ENCODE data around the gene SMARCD1. TPM values are rescaled to one million over a fixed set of nuclear protein-coding genes. Genes with fewer than 3 reads are reported as not detected.
A peak's percentile ranks its signal among the peaks of the same experiment; 100 is the strongest.

SMARCD1 gene
- total RNA-seq, 6 donors from 2014 or later, result 44.6 to 76.2 (median 51.0) TPM

DNA sequence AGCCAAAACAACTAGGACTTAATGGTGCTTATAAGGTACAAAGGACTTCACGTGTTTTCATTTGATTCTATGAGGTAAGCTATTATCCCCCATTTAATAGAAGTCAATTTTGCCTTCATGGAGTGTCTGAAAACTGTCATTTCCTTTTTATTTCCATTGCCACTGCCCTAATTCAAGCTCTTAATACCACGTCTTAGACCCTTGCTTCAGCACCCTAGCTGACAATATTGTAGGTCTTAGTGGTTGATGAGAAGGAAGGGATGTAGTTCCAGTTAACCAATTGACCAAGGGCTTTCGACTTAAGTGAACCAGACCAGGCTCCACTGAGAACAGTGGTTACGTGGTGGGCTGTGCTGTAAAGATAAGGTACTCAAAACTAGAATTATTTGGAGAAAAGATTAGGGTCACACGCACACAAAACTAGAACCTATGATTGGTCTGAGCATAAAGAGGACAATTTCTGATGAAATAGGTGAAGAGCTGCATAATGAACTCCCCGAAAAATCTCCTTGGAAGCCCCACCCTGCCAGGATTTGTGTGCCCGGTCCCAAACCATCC is 37.4 kb upstream of the SMARCD1 start:
- WGBS, 2 donors, result 90 to 91% methylated on average over 7 of the region's 7 CpGs
- Histone ChIP-seq H3K27me3 (no peaks in the 10 kb centered on the region), H3K27ac (no peak overlapping the region), H3K9me3 (no peaks in the 10 kb centered on the region), H3K36me3 (no peaks in the 10 kb centered on the region), H3K4me3 (no peak overlapping the region), H3K4me1 (peaks cover 3 to 22% (median 18%) of the 10 kb centered on the region in 4 donors)
- DNase-seq (no peak), ATAC-seq (ENCODE audit: low FRiP score in 2 of 2) (no peak)
- TF ChIP-seq EP300 (IDR thresholded peaks at IDR 0.05) (no peak), POLR2AphosphoS5 (IDR thresholded peaks at IDR 0.05) (no peak), POLR2A (IDR thresholded peaks at IDR 0.05) (no peak)
- TF ChIP-seq, protein P1, sequence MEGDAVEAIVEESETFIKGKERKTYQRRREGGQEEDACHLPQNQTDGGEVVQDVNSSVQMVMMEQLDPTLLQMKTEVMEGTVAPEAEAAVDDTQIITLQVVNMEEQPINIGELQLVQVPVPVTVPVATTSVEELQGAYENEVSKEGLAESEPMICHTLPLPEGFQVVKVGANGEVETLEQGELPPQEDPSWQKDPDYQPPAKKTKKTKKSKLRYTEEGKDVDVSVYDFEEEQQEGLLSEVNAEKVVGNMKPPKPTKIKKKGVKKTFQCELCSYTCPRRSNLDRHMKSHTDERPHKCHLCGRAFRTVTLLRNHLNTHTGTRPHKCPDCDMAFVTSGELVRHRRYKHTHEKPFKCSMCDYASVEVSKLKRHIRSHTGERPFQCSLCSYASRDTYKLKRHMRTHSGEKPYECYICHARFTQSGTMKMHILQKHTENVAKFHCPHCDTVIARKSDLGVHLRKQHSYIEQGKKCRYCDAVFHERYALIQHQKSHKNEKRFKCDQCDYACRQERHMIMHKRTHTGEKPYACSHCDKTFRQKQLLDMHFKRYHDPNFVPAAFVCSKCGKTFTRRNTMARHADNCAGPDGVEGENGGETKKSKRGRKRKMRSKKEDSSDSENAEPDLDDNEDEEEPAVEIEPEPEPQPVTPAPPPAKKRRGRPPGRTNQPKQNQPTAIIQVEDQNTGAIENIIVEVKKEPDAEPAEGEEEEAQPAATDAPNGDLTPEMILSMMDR (IDR thresholded peaks at IDR 0.05), result no peak

DNA sequence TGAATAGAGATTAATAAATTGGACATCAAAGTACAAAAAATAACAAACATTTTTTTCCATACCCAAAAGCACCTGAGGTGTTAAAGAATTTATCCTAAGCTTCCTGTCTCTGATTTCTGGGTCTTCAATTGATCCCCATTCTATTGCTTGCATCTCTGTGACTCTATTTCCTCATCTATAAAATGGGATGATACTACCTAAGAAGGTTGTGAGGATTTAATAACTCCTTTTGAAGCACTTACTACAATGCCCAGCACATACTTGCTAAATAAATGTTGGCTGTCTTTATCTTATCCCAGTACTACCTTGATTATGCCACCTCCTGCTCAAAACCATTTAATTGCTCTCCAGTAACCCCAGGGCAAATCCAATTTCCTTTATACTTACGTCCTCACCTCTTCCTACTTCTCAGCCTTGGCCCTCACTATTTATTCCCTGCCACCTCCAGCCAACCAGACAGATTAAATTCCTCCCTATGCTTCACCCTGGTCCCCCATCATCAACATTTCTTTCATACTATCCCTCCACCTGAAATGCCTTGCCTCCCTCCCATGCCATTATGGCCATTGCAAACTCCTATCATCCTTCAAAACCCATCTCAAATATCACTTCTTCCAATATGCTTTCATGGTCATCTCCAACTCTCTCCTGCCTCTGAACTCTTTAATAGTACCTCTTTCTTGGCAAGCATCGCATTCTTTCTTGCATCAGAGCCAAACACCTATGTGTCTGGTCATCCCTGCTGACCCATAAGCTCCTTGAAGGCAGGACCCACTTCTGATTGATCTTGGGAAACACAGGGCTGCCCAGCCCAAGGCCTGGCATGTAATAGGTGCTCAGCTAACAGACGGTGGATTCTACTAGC is 35.7 kb upstream of the SMARCD1 start:
- Histone ChIP-seq H3K4me1 (peaks cover 3 to 22% (median 18%) of the 10 kb centered on the region in 4 donors), H3K9me3 (no peaks in the 10 kb centered on the region), H3K27ac (no peak overlapping the region), H3K36me3 (no peaks in the 10 kb centered on the region), H3K27me3 (no peaks in the 10 kb centered on the region), H3K4me3 (no peak overlapping the region)
- 68 to 85% methylated on average over 2 to 3 of the region's 3 CpGs for WGBS, 2 donors
- DNase-seq (no peak), ATAC-seq (ENCODE audit: low FRiP score in 2 of 2) (no peak)
- TF ChIP-seq POLR2AphosphoS5 (IDR thresholded peaks at IDR 0.05) (no peak), POLR2A (IDR thresholded peaks at IDR 0.05) (no peak), EP300 (IDR thresholded peaks at IDR 0.05) (no peak)
- TF ChIP-seq, protein P1 (IDR thresholded peaks at IDR 0.05), result no peak

DNA sequence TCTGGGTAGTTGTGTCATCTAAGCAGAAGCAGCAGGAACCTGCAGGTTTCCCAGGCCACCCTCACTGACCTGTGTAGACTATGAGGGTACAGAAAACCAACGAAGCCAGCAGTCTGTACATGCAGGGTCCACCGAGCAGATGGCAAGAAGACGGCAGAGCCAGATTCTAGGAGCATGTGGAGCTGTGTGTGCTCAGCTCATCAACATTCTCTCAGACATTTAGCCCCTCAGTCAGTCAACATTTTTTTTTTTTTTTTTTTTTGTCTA is 35.1 kb upstream of the SMARCD1 start:
- H3K36me3 ChIP-seq, result no peaks in the 10 kb centered on the region
- peaks cover 3 to 22% (median 18%) of the 10 kb centered on the region in 4 donors for H3K4me1 ChIP-seq
- H3K4me3 ChIP-seq, result peak overlapping the region in 2 of 4 donors; percentile 34 to 40
- no peaks in the 10 kb centered on the region for H3K9me3 ChIP-seq
- 85 to 88% methylated on average over 3 of the region's 3 CpGs for WGBS, 2 donors
- peak in 1 of 2 donors; percentile 15 for ATAC-seq (ENCODE audit: low FRiP score in 2 of 2)
- no peaks in the 10 kb centered on the region for H3K27me3 ChIP-seq
- no peak overlapping the region for H3K27ac ChIP-seq
- TF ChIP-seq POLR2A (IDR thresholded peaks at IDR 0.05) (no peak), POLR2AphosphoS5 (IDR thresholded peaks at IDR 0.05) (no peak), EP300 (IDR thresholded peaks at IDR 0.05) (no peak)
- TF ChIP-seq, protein P1 (IDR thresholded peaks at IDR 0.05), result no peak
- no peak for DNase-seq

DNA sequence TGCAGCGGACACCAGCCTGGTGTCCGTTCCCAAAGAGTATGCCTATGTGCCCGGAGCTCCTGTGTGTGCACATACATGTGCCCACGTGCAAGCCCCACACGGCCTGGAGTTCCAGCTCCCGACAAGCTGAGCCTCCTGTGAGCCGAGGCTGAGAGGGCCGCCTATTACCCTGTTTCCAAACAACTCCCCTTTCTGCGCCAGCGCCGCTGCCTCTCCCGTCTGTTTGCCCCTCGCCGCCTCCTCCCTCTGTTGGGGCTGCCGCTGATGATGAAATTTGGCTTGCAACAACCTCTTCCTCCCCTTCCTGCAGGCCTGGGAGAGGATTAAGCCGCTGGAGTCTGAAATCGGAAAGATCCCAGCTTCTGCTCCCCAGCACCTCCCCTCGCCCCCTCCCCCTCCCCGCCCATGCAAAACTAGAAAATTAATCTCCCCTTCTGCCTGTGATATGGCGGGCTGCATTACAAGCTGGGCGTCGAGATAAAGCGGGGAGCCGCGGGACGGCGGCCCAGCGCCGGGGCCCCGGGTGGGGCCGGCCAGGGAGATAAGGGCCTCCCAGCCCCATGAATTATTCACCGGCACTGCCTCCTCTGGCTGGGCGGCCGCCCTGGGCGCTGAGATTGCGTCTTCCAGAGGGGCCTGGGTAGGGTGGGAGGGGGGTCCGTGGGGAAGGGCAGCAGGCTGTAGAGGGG is 34.6 kb upstream of the SMARCD1 start:
- Histone ChIP-seq H3K36me3 (no peaks in the 10 kb centered on the region), H3K4me3 (peak overlapping the region in 3 of 4 donors; percentile 26 to 40 (median 34)), H3K9me3 (no peaks in the 10 kb centered on the region), H3K4me1 (peaks cover 3 to 22% (median 18%) of the 10 kb centered on the region in 4 donors), H3K27me3 (no peaks in the 10 kb centered on the region), H3K27ac (peak overlapping the region in 1 of 4 donors; percentile 40)
- WGBS, 2 donors, result 8 to 12% methylated on average over 13 to 35 of the region's 37 CpGs
- ATAC-seq (ENCODE audit: low FRiP score in 2 of 2), result peak; percentile 66 to 94
- peak in 1 of 2 donors; percentile 7 for TF ChIP-seq POLR2AphosphoS5 (IDR thresholded peaks at IDR 0.05)
- TF ChIP-seq POLR2A (IDR thresholded peaks at IDR 0.05), result no peak
- DNase-seq, result peak; percentile 78 to 88

All from upper lobe of left lung (tissue), 6 donors.